ENCODE data around the gene PPID. TPM values are rescaled to one million over a fixed set of nuclear protein-coding genes. Genes with fewer than 3 reads are reported as not detected.
"Not testable (repeated sequence)": the region's sequence is repeated elsewhere in the genome, so short reads cannot be mapped to it uniquely, and the experiment has no call there.

PPID gene
- total and polyA plus RNA-seq, 5 donors: 19.2 to 39.9 (median 33.8) TPM

DNA sequence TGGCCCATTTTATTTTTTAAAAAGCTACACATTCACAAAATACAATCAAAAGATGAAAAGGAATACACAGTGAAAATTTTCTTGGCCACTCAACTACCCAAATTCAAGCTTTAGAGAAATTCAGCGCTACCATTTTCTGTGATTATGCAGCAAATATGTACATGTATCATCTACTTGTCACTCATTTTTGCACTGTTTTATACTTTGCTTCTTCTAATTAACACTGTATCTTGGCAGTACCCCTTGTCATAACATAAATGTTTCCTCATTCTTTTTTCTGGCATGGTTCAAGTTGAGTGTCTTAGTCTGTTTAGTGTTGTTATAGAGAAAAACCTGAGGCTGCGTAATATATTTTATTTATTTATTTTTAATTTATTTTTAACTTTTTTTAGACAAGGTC lies 15.7 kb upstream of the PPID start:
- ATAC-seq: no peak
- Histone ChIP-seq H3K27ac (ENCODE audit: low read length) (no peak overlapping the region), H3K9me3 (ENCODE audit: control insufficient read depth, low read length) (no peaks in the 10 kb centered on the region), H3K4me3 (ENCODE audit: low read length) (no peak overlapping the region), H3K27me3 (ENCODE audit: control insufficient read depth, insufficient read depth) (no peaks in the 10 kb centered on the region), H3K4me1 (ENCODE audit: control insufficient read depth, insufficient read depth, low read length) (no peaks in the 10 kb centered on the region)
- intact Hi-C loops (cut with DNase I): no loop called here
- 98% methylated on average over 2 of the region's 2 CpGs for WGBS
- DNase-seq: no peak

DNA sequence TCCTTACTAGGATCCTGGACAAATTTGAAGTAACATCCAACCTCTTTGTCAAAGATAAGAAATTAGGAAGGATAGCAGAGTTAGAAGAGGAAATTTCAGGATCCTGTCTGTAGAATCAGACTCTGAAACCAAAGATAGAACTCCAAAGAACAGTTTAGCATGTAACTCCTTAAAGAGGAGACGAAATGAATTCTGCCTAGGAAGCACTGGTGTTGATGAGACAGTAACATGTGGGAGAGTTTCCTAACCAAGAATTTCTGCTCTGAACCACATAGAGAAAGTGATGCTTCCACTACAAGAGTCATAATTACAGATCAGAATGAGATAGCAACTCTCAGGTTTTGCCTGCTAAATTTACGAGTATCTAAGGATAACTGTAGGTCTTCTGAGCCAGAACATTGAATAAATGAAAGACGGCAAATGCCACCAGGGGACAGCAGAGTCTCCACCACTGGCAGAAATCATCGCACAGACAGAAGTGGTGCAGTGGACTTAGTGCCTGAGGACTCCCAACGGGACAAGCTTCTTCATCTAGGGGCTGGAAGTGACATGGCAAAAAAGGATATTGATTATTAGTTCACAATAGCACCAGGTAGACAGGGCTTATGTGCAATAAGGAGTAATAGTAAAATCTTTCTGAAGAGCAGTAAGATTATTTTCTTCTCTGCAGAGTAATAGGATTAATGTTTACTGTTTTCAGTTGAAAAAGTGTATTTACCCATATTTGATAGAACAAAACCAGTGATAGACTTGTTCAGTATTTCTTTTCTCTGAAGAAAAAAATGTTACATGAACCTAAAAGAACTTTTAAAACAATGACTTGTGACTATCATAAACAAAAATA lies 6.7 kb upstream of the PPID start:
- Histone ChIP-seq H3K4me1 (ENCODE audit: control insufficient read depth, insufficient read depth, low read length) (no peaks in the 10 kb centered on the region), H3K27ac (ENCODE audit: low read length) (no peak overlapping the region), H3K27me3 (ENCODE audit: control insufficient read depth, insufficient read depth) (no peaks in the 10 kb centered on the region), H3K9me3 (ENCODE audit: control insufficient read depth, low read length) (no peaks in the 10 kb centered on the region), H3K4me3 (ENCODE audit: low read length) (no peak overlapping the region)
- 17% methylated on average over 5 of the region's 5 CpGs for WGBS
- DNase-seq (peak; percentile 60 to 84 (median 66)), ATAC-seq (peak; percentile 93 to 95)
- intact Hi-C loops (cut with DNase I): loop anchor here (2.0 to 10.0 kb wide), 6 partner anchors 117 to 715 kb away; no protein-coding TSS in a partner anchor

DNA sequence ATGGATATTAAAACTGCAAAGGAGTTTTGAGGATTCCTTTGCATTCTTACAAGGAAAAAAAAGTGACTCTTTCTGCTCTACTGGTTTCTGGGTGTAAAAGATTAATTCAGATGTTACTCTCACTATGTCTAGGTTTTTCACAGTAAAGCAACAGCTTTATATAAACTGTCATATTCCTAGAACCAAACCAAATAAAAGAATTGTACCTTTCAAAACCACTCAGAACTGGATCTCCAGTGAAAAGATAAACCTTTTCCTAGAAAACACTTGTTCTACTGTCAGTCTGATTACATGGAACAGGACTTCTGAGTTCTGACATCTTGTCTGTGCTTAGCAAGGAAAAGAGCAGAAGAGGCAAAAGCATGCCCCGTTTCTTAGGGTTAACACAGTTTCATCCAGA lies 5.0 kb upstream of the PPID start:
- Histone ChIP-seq H3K9me3 (ENCODE audit: control insufficient read depth, low read length) (no peaks in the 10 kb centered on the region), H3K4me1 (ENCODE audit: control insufficient read depth, insufficient read depth, low read length) (no peaks in the 10 kb centered on the region), H3K27ac (ENCODE audit: low read length) (no peak overlapping the region), H3K27me3 (ENCODE audit: control insufficient read depth, insufficient read depth) (no peaks in the 10 kb centered on the region), H3K4me3 (ENCODE audit: low read length) (no peak overlapping the region)
- ATAC-seq: no peak
- intact Hi-C loops (cut with DNase I): loop anchor here in 3 of 4 donors (10.0 kb wide), 3 partner anchors 447 to 717 kb away; no protein-coding TSS in a partner anchor
- WGBS: 58% methylated on average over 1 of the region's 1 CpG
- DNase-seq: no peak

DNA sequence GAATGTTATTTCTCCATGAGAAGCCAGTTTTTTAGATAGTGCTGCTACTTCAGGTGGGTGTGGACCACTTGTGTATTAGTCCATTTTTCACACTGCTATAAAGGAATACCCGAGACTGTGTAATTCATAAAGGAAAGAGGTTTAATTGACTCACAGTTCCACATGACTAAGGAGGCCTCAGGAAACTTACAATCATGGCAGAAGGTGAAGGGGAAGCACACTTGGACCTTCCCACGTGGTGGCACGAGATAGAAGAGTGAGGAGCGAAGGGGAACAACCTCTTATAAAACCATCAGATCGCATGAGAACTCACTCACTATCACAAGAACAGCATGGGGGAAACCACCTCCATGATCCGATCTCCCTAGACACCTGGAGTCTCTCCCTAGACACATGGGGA lies 3.4 kb upstream of the PPID start:
- Histone ChIP-seq H3K4me3 (ENCODE audit: low read length) (no peak overlapping the region), H3K27ac (ENCODE audit: low read length) (no peak overlapping the region), H3K9me3 (ENCODE audit: control insufficient read depth, low read length) (no peaks in the 10 kb centered on the region), H3K4me1 (ENCODE audit: control insufficient read depth, insufficient read depth, low read length) (peaks cover 4% of the 10 kb centered on the region), H3K27me3 (ENCODE audit: control insufficient read depth, insufficient read depth) (no peaks in the 10 kb centered on the region)
- DNase-seq (no peak), ATAC-seq (no peak)
- intact Hi-C loops (cut with DNase I): loop anchor here in 3 of 4 donors (10.0 kb wide), 3 partner anchors 448 to 718 kb away; no protein-coding TSS in a partner anchor
- 80% methylated on average over 6 of the region's 6 CpGs for WGBS

DNA sequence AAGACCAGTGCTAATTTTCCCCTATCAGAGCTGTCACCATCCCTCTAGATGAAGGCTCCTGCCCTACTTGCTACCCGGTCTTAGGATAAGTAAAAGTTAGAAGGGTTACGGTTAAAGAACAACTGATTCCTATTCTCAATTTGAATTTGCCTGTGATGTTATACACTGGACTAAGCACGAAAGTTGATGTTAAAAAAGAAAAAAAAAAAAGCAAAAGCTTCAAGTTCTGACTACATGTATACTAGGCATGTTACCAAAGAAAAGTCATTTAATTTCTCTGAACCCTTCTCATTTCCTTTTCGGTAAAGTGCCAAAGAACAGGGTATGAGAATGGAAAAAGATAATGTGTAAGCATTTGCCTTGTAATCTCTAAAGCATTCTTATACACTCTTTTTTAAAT lies 1.4 kb upstream of the PPID start:
- no peaks in the 10 kb centered on the region for H3K27me3 ChIP-seq (ENCODE audit: control insufficient read depth, insufficient read depth)
- DNase-seq: no peak
- H3K4me1 ChIP-seq (ENCODE audit: control insufficient read depth, insufficient read depth, low read length): peaks cover 4% of the 10 kb centered on the region
- no peak overlapping the region for H3K27ac ChIP-seq (ENCODE audit: low read length)
- H3K4me3 ChIP-seq (ENCODE audit: low read length): no peak overlapping the region
- WGBS: 69% methylated on average over 4 of the region's 4 CpGs
- H3K9me3 ChIP-seq (ENCODE audit: control insufficient read depth, low read length): no peaks in the 10 kb centered on the region
- intact Hi-C loops (cut with DNase I): loop anchor here in 3 of 4 donors (10.0 kb wide), 3 partner anchors 450 to 720 kb away; no protein-coding TSS in a partner anchor
- no peak for ATAC-seq

DNA sequence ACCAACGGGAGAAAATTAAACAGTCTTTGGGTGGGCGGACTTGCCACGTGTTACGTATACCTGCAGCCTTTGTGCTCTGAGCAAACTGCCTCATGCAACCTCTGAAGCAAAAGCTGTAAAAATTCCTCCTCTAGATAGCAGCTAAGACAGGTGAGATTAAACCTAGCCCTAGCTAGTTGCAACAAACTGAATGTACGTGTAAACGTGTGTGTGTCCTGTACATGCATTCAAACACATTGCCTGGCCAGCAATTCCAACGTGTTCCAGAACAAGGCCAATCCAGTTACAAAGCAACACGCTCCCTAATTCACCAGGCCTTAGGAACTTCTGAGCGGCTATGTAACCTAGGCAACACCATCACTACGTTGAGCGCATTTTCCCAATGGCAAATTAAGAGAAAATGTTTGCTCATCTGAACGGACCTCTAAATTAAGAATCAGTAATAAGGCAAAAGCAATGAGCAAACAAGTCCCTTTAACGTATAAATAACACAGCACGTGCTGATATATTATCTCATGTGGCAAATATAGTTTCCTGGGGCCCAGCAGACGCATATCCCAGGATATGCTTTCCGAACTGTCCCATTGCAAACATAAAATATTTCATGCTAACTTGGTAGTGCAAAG lies 792 bp downstream of the PPID start:
- Histone ChIP-seq H3K27ac (ENCODE audit: low read length) (peak overlapping the region; percentile 88), H3K4me3 (ENCODE audit: low read length) (peak overlapping the region; percentile 88), H3K27me3 (ENCODE audit: control insufficient read depth, insufficient read depth) (no peaks in the 10 kb centered on the region), H3K9me3 (ENCODE audit: control insufficient read depth, low read length) (no peaks in the 10 kb centered on the region), H3K4me1 (ENCODE audit: control insufficient read depth, insufficient read depth, low read length) (peaks cover 4% of the 10 kb centered on the region)
- DNase-seq (no peak), ATAC-seq (peak; percentile 31 to 39)
- intact Hi-C loops (cut with DNase I): loop anchor here in 3 of 4 donors (10.0 kb wide), 3 partner anchors 452 to 722 kb away; no protein-coding TSS in a partner anchor
- 18% methylated on average over 16 of the region's 16 CpGs for WGBS

DNA sequence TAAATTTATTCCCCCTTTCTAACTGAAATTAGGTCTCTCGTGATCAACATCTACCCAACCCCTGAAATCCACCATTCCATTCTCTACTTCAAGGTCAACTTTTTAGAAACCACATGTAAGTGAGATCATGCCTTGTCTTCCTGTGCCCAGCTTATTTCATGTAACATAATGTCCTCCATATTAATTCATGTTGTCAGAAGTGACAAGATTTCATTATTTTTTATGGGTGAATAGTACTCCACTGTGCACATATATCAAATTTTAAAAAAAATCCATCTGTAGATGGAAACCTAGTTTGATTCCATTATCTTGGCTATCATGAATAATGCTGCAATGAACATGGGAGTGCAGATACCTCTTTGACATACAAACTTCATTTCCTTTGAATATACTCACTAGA lies 1.5 kb downstream of the PPID start:
- H3K27ac ChIP-seq (ENCODE audit: low read length): no peak overlapping the region
- WGBS: 92% methylated on average over 1 of the region's 1 CpG
- no peak overlapping the region for H3K4me3 ChIP-seq (ENCODE audit: low read length)
- peaks cover 4% of the 10 kb centered on the region for H3K4me1 ChIP-seq (ENCODE audit: control insufficient read depth, insufficient read depth, low read length)
- ATAC-seq (no peak), DNase-seq (no peak)
- H3K9me3 ChIP-seq (ENCODE audit: control insufficient read depth, low read length): no peaks in the 10 kb centered on the region
- H3K27me3 ChIP-seq (ENCODE audit: control insufficient read depth, insufficient read depth): no peaks in the 10 kb centered on the region
- intact Hi-C loops (cut with DNase I): loop anchor here in 3 of 4 donors (10.0 kb wide), 3 partner anchors 453 to 723 kb away; no protein-coding TSS in a partner anchor

DNA sequence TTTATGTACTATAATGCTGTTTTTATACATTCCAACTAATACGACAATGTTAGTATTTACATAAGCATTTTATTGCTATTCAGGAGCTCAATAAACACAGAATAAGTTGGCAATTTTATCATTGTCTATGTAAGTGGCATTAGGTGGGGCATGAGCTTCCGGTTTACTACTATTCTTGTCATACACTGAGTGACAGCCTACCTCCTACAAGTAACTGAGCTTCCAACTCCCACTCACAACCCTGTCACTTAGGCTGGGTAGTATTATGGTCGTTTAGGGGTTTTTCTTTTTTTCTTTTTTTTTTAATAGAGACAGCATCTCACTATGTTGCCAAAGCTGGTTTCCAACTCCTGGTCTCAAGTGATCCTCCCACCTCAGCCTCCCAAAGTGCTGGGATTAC lies 7.4 kb downstream of the PPID start:
- H3K9me3 ChIP-seq (ENCODE audit: control insufficient read depth, low read length): no peaks in the 10 kb centered on the region
- WGBS: 57% methylated on average over 3 of the region's 3 CpGs

DNA sequence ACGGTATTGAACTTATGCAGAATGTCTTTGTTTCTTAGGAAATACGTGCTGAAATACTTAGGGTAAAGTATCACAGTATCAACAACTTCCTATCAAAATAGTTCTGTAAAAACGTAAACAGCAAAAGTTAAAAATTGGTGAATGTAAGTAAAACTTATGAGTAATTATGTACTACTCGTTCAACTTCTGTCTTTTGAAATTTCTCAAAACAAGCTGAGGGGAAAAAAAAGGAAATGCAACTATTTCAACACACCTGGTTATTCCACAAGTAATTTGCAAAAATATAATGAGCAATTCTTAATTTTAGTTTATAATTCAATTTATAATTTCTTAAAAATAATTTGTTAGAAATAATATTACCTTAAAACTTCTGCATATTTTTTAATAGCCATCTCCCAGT lies 8.3 kb downstream of the PPID start:
- no peak overlapping the region for H3K27ac ChIP-seq (ENCODE audit: low read length)
- no peaks in the 10 kb centered on the region for H3K9me3 ChIP-seq (ENCODE audit: control insufficient read depth, low read length)
- no peaks in the 10 kb centered on the region for H3K4me1 ChIP-seq (ENCODE audit: control insufficient read depth, insufficient read depth, low read length)
- ATAC-seq (no peak), DNase-seq (no peak)
- H3K4me3 ChIP-seq (ENCODE audit: low read length): no peak overlapping the region
- no peaks in the 10 kb centered on the region for H3K27me3 ChIP-seq (ENCODE audit: control insufficient read depth, insufficient read depth)
- intact Hi-C loops (cut with DNase I): no loop called here
- 82% methylated on average over 4 of the region's 4 CpGs for WGBS

More for the DNA sequence above, 7.4 kb downstream of the PPID start:
- ATAC-seq (no peak), DNase-seq (no peak)
- intact Hi-C loops (cut with DNase I): no loop called here
- Histone ChIP-seq H3K27ac (ENCODE audit: low read length) (no peak overlapping the region), H3K4me1 (ENCODE audit: control insufficient read depth, insufficient read depth, low read length) (no peaks in the 10 kb centered on the region), H3K27me3 (ENCODE audit: control insufficient read depth, insufficient read depth) (no peaks in the 10 kb centered on the region), H3K4me3 (ENCODE audit: low read length) (no peak overlapping the region)

DNA sequence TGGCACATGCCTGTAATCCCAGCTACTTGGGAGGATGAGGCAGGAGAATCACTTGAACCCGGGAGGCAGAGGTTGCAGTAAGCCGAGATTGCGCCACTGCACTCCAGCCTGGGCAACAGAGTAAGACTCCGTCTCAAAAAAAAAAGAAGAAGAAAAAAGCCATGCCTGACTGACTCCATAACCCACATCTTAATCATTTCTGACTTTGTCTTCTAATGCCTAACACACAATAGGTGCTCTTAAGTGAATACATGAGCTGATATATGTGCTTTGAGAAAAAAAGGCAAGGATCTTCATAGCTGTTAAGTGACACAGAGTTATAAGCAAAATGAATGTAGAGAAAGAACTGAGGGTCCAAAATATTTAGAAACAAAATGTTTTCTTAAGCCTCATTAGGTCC lies 10.6 kb downstream of the PPID start:
- H3K9me3 ChIP-seq (ENCODE audit: control insufficient read depth, low read length); intact Hi-C loops (cut with DNase I); ATAC-seq; DNase-seq; H3K27me3 ChIP-seq (ENCODE audit: control insufficient read depth, insufficient read depth); H3K27ac ChIP-seq (ENCODE audit: low read length); H3K4me3 ChIP-seq (ENCODE audit: low read length); H3K4me1 ChIP-seq (ENCODE audit: control insufficient read depth, insufficient read depth, low read length): not testable (repeated sequence)
- WGBS: 97% methylated on average over 4 of the region's 4 CpGs

DNA sequence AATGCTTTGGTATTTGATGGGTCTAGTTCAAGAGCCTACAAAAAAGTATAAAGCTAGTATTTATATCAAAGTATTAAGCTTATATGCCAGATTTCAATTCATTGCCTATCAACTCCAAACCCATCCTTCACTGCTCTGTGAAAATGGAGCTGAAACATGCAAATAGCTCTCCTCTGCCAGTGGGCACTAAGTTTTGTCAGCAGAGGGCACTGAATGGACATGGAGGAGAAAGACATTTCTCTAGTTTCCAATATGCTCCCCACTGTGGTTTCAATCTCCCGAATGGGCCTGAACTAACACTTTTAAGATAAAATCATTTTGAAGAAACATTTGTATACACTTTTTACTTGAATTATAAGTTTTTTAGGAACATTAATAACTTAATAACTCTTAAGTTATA lies 12.4 kb downstream of the PPID start:
- no peak for DNase-seq
- H3K27me3 ChIP-seq (ENCODE audit: control insufficient read depth, insufficient read depth): no peaks in the 10 kb centered on the region
- 51% methylated on average over 1 of the region's 1 CpG for WGBS
- ATAC-seq: no peak
- no peak overlapping the region for H3K4me3 ChIP-seq (ENCODE audit: low read length)
- H3K4me1 ChIP-seq (ENCODE audit: control insufficient read depth, insufficient read depth, low read length): no peaks in the 10 kb centered on the region
- no peak overlapping the region for H3K27ac ChIP-seq (ENCODE audit: low read length)
- no peaks in the 10 kb centered on the region for H3K9me3 ChIP-seq (ENCODE audit: control insufficient read depth, low read length)
- intact Hi-C loops (cut with DNase I): no loop called here

All from right cardiac atrium (tissue), 5 donors.